Mammary epithelial cell (primary cell): ENCODE measurements around the gene KMO.

Experiments used
- EZH2 ChIP-seq: IDR thresholded peaks from 2 replicates; pipeline ENCODE4 v1.6.1; 2012; ENCODE audit warnings: low read length, inconsistent platforms, borderline replicate concordance
- TF ChIP-seq, protein P1 (sequence below), 2 donors: IDR thresholded peaks in 1 of 2; conservative IDR thresholded peaks in 1 of 2; 2 replicates each; pipeline ENCODE4 v1.5.1; 2011 to 2012; ENCODE audit warnings: inconsistent platforms in 2 of 2, low read length in 2 of 2, mild to moderate bottlenecking in 2 of 2, control low read depth in 1 of 2, low read depth in 1 of 2; ENCODE audit not compliant: insufficient read depth in 1 of 2; ENCODE audit errors: extremely low read depth in 1 of 2

DNA sequence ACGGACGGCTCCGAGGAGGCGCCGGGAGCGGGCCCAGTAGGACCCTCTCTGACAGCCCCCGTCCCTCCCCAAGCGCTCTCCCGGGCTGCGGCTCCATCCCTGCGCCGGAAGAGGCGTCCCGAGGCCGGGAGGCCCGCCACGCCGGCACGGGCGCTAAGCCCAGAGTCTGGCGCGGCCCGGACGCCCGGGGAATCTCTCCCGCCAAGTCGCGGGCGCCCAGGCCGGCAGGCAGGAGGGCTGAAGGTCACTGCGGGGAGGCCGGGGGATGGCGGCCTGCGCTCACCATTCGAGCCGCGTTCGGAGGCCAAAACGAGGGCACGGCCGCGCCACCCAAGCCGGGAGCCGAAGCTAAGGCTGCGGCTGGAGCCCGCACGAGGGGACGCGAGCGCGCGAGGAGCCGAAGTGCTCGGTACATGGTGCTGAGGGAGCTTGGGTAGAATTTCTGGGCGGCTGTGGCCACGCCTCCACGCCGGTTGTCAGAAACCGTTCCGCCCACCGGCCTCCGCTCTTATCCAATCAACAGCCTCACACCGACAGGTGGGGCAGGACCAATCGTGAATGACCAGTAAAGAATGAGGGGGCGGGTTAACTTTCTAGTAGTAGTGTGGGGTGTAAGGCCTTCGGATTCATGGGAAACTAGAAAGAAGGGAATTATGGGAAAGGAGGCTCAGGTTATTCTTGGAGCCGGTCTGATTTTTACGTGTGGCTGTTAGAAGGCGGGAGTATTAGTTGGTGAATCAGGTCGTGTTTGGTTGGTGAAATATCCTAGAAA, 12.7 kb upstream of the KMO start, which contains the start of gene FH:
- TF ChIP-seq EZH2, result no peak
- TF ChIP-seq, protein P1, sequence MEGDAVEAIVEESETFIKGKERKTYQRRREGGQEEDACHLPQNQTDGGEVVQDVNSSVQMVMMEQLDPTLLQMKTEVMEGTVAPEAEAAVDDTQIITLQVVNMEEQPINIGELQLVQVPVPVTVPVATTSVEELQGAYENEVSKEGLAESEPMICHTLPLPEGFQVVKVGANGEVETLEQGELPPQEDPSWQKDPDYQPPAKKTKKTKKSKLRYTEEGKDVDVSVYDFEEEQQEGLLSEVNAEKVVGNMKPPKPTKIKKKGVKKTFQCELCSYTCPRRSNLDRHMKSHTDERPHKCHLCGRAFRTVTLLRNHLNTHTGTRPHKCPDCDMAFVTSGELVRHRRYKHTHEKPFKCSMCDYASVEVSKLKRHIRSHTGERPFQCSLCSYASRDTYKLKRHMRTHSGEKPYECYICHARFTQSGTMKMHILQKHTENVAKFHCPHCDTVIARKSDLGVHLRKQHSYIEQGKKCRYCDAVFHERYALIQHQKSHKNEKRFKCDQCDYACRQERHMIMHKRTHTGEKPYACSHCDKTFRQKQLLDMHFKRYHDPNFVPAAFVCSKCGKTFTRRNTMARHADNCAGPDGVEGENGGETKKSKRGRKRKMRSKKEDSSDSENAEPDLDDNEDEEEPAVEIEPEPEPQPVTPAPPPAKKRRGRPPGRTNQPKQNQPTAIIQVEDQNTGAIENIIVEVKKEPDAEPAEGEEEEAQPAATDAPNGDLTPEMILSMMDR (conservative IDR thresholded peaks at IDR 0.05 in 1 of 2, IDR thresholded peaks at IDR 0.05 in 1 of 2; ENCODE audit: extremely low read depth in 1 of 2, insufficient read depth in 1 of 2, low read depth in 1 of 2, low read length in 2 of 2), result no peak
